H9 (cell line): ENCODE data around the gene THAP5. TPM values are rescaled to one million over a fixed set of nuclear protein-coding genes. Genes with fewer than 3 reads are reported as not detected.

Experiments used
- DNase-seq: peaks from one replicate; pipeline ENCODE4 v3.0.0-alpha.2; 2017
- H2AFZ ChIP-seq: one replicate; pipeline ENCODE4 v1.6.1; 2013; ENCODE audit warnings: mild to moderate bottlenecking, low read length, control low read depth, moderate library complexity
- H2AK5ac ChIP-seq: 2 replicates; pipeline ENCODE4 v1.6.1; 2013; ENCODE audit warnings: low read length, control low read depth, mixed read lengths; ENCODE audit not compliant: insufficient read length
- H2BK120ac ChIP-seq: one replicate; pipeline ENCODE4 v1.6.1; 2013; ENCODE audit warnings: low read depth, mild to moderate bottlenecking, low read length, control low read depth, inconsistent platforms; ENCODE audit not compliant: poor library complexity, severe bottlenecking
- H2BK12ac ChIP-seq: 2 replicates; pipeline ENCODE4 v1.6.1; 2013; ENCODE audit warnings: low read length, control low read depth, mixed read lengths, low read depth; ENCODE audit not compliant: insufficient read length
- H2BK15ac ChIP-seq: 2 replicates; pipeline ENCODE4 v1.6.1; 2013; ENCODE audit warnings: low read depth, low read length, control low read depth
- H2BK20ac ChIP-seq: one replicate; pipeline ENCODE4 v1.6.1; 2013; ENCODE audit warnings: low read depth, mild to moderate bottlenecking, low read length, control low read depth, inconsistent platforms; ENCODE audit not compliant: poor library complexity, severe bottlenecking
- H2BK5ac ChIP-seq: 2 replicates; pipeline ENCODE4 v1.6.1; 2013; ENCODE audit warnings: low read length, control low read depth, mixed read lengths; ENCODE audit not compliant: insufficient read length
- H3K14ac ChIP-seq: 2 replicates; pipeline ENCODE4 v1.6.1; 2013; ENCODE audit warnings: low read length, control low read depth; ENCODE audit not compliant: insufficient read depth
- H3K18ac ChIP-seq: 2 replicates; pipeline ENCODE4 v1.6.1; 2013; ENCODE audit warnings: low read depth, mild to moderate bottlenecking, mixed read lengths, low read length, control low read depth; ENCODE audit not compliant: insufficient read length
- H3K23ac ChIP-seq: 2 replicates; pipeline ENCODE4 v1.6.1; 2013; ENCODE audit warnings: low read length, control low read depth, mixed read lengths, low read depth; ENCODE audit not compliant: insufficient read length
- H3K23me2 ChIP-seq: 2 replicates; pipeline ENCODE4 v1.6.1; 2013; ENCODE audit warnings: low read depth, mild to moderate bottlenecking, mixed read lengths, low read length, control low read depth; ENCODE audit not compliant: insufficient read length, poor library complexity, severe bottlenecking
- H3K27ac ChIP-seq: 2 replicates; pipeline ENCODE4 v1.5.1; 2013; ENCODE audit warnings: low read length, control low read depth, mixed read lengths, low read depth; ENCODE audit not compliant: insufficient read length
- H3K27me3 ChIP-seq: 2 replicates; pipeline ENCODE4 v1.6.1; 2013; ENCODE audit warnings: low read length, control low read depth, inconsistent platforms; ENCODE audit not compliant: insufficient read depth
- H3K4ac ChIP-seq: 2 replicates; pipeline ENCODE4 v1.6.1; 2013; ENCODE audit warnings: low read depth, mild to moderate bottlenecking, control low read depth, inconsistent platforms, low read length, moderate library complexity
- H3K4me1 ChIP-seq: 2 replicates; pipeline ENCODE4 v1.6.1; 2013; ENCODE audit warnings: low read length, control low read depth, inconsistent platforms; ENCODE audit not compliant: insufficient read depth
- H3K4me2 ChIP-seq: 2 replicates; pipeline ENCODE4 v1.6.1; 2013; ENCODE audit warnings: low read length, control low read depth, mixed read lengths; ENCODE audit not compliant: insufficient read length, insufficient read depth
- H3K56ac ChIP-seq: 2 replicates; pipeline ENCODE4 v1.6.1; 2013; ENCODE audit warnings: low read depth, mild to moderate bottlenecking, mixed read lengths, low read length, control low read depth; ENCODE audit not compliant: insufficient read length
- H3K79me1 ChIP-seq: 2 replicates; pipeline ENCODE4 v1.6.1; 2013; ENCODE audit warnings: low read depth, mild to moderate bottlenecking, moderate library complexity, low read length, control low read depth, inconsistent platforms; ENCODE audit not compliant: insufficient read depth, poor library complexity, severe bottlenecking
- H3K79me2 ChIP-seq: 2 replicates; pipeline ENCODE4 v1.6.1; 2013; ENCODE audit warnings: low read length, control low read depth, inconsistent platforms; ENCODE audit not compliant: insufficient read depth
- H3K9ac ChIP-seq: 2 replicates; pipeline ENCODE4 v1.6.1; 2013; ENCODE audit warnings: low read length, control low read depth, mixed read lengths; ENCODE audit not compliant: insufficient read length; ENCODE audit errors: extremely low read depth
- H3K9me3 ChIP-seq: one replicate; pipeline ENCODE4 v1.6.1; 2013; ENCODE audit warnings: low read depth, low read length, inconsistent platforms; ENCODE audit not compliant: control insufficient read depth
- H3T11ph ChIP-seq: one replicate; pipeline ENCODE4 v1.6.1; 2013; ENCODE audit warnings: mild to moderate bottlenecking, low read length, control low read depth, inconsistent platforms
- H4K20me1 ChIP-seq: one replicate; pipeline ENCODE4 v1.6.1; 2013; ENCODE audit not compliant: control insufficient read depth, insufficient read length, insufficient read depth
- H4K5ac ChIP-seq: 2 replicates; pipeline ENCODE4 v1.6.1; 2013; ENCODE audit warnings: low read depth, mild to moderate bottlenecking, mixed read lengths, low read length, control low read depth; ENCODE audit not compliant: insufficient read length
- H4K8ac ChIP-seq: replicated peaks from 2 replicates; pipeline ENCODE4 v1.6.1; 2013; ENCODE audit warnings: low read length, control low read depth, mixed read lengths, low read depth; ENCODE audit not compliant: insufficient read length
- H4K91ac ChIP-seq: 2 replicates; pipeline ENCODE4 v1.6.1; 2013; ENCODE audit warnings: low read depth, mild to moderate bottlenecking, moderate library complexity, mixed read lengths, low read length, control low read depth; ENCODE audit not compliant: insufficient read length
- H3K27ac Mint-ChIP-seq, 3 experiments: 2 replicates in 2 of 3; 3 replicates in 1 of 3; pipeline ENCODE4 v1.8.0; 2020 to 2021; ENCODE audit warnings: mixed read lengths in 3 of 3, mild to moderate bottlenecking in 1 of 3, moderate library complexity in 1 of 3
- H3K27me3 Mint-ChIP-seq: 2 replicates; pipeline ENCODE4 v1.8.0; 2021; ENCODE audit warnings: low read depth, mild to moderate bottlenecking, moderate library complexity, mixed read lengths
- H3K36me3 Mint-ChIP-seq, 3 experiments: 2 replicates in 2 of 3; 3 replicates in 1 of 3; pipeline ENCODE4 v1.8.0; 2020 to 2021; ENCODE audit warnings: low read depth in 3 of 3, mixed read lengths in 3 of 3; ENCODE audit not compliant: insufficient read depth in 1 of 3
- H3K4me1 Mint-ChIP-seq, 2 experiments: 2 replicates each; pipeline ENCODE4 v1.8.0; 2020; ENCODE audit warnings: mixed read lengths in 2 of 2
- H3K4me3 Mint-ChIP-seq, 2 experiments: 2 replicates in 1 of 2; 3 replicates in 1 of 2; pipeline ENCODE4 v1.8.0; 2020 to 2021; ENCODE audit warnings: mild to moderate bottlenecking in 2 of 2, mixed read lengths in 2 of 2, moderate library complexity in 1 of 2
- H3K9me3 Mint-ChIP-seq, 2 experiments: 2 replicates in 1 of 2; 3 replicates in 1 of 2; pipeline ENCODE4 v1.8.0; 2020; ENCODE audit warnings: mild to moderate bottlenecking in 2 of 2, mixed read lengths in 2 of 2, moderate library complexity in 1 of 2
- WGBS: extraction: QIAGEN DNeasy Blood & Tissue Kit; methylation state at CpG from one replicate; pipeline ENCODE4 v1.1.7; 2013; ENCODE audit warnings: missing lambda C conversion rate, low lambda C conversion rate, mixed read lengths; ENCODE audit not compliant: insufficient read length; ENCODE audit errors: extremely low coverage; 5-methylcytosine and 5-hydroxymethylcytosine counted together
- total RNA-seq: library from RNA; stranded (reverse); gene quantifications from 2 replicates; pipeline ENCODE4 v1.2.1, GENCODE V29; 2021
- TF ChIP-seq, protein P1 (sequence below): fragments of 200-600 bp; sonication (generic); conservative IDR thresholded peaks from 3 replicates; pipeline ENCODE4 v1.8.0; 2021; ENCODE audit warnings: antibody characterized with exemption, mild to moderate bottlenecking

Gene THAP5
- total RNA-seq, 1 experiment from 2014 or later, result 20.6 TPM

DNA sequence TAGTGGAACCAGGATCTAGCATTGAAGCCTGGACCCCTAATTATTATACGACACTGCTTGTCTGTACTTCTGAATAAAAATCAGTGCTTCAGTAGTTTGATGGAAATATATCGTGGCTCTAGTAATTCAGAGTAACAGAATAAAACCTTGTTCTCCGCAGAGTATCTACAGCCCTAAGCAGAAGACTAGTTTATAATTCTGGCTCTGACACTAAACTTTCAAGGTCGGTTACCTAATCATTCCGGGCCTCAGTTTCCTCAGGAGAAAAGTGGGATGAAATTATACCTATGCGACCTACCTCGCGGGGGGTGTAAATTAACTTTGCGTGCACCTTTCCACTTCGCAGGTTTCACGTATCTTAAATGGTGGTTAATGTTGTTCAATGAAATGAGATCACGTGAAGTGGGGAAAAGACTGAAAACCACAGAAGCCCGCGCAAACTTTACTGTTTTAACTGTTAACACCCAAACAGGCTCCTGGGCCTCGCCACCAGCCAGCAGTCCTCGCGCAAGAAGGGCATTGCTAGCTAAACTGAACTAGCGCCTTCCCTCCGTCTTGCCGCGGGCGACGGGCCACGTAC, 615 bp downstream of the THAP5 start:
- no peak for DNase-seq
- Histone ChIP-seq H3T11ph (no peak overlapping the region), H3K23me2 (peaks cover 14% of the 10 kb centered on the region), H2AK5ac (no peak overlapping the region), H2BK5ac (peak overlapping the region; percentile 21), H3K18ac (peak overlapping the region; percentile 77), H3K79me1 (peaks cover 3% of the 10 kb centered on the region), H3K4ac (no peak overlapping the region; the same call in 1 of the 2 replicates), H2AFZ (peak overlapping the region; percentile 11), H3K14ac (peak overlapping the region; percentile 91), H3K9ac (peak overlapping the region; percentile 88), H3K4me2 (peak overlapping the region; percentile 69), H2BK20ac (no peak overlapping the region), H3K9me3 (no peaks in the 10 kb centered on the region), H3K27me3 (no peaks in the 10 kb centered on the region), H4K91ac (no peak overlapping the region), H3K79me2 (peaks cover 5% of the 10 kb centered on the region; the same call in 1 of the 2 replicates), H3K27ac (peak overlapping the region; percentile 40), H4K20me1 (no peaks in the 10 kb centered on the region), H3K56ac (no peak overlapping the region), H2BK15ac (no peak overlapping the region), H4K5ac (peak overlapping the region; percentile 29), H4K8ac (no peak overlapping the region), H3K4me1 (no peaks in the 10 kb centered on the region), H3K23ac (no peak overlapping the region), H2BK120ac (no peak overlapping the region), H2BK12ac (no peak overlapping the region)
- peaks cover 25 to 26% of the 10 kb centered on the region in 2 experiments for H3K4me1 Mint-ChIP-seq
- TF ChIP-seq, protein P1, sequence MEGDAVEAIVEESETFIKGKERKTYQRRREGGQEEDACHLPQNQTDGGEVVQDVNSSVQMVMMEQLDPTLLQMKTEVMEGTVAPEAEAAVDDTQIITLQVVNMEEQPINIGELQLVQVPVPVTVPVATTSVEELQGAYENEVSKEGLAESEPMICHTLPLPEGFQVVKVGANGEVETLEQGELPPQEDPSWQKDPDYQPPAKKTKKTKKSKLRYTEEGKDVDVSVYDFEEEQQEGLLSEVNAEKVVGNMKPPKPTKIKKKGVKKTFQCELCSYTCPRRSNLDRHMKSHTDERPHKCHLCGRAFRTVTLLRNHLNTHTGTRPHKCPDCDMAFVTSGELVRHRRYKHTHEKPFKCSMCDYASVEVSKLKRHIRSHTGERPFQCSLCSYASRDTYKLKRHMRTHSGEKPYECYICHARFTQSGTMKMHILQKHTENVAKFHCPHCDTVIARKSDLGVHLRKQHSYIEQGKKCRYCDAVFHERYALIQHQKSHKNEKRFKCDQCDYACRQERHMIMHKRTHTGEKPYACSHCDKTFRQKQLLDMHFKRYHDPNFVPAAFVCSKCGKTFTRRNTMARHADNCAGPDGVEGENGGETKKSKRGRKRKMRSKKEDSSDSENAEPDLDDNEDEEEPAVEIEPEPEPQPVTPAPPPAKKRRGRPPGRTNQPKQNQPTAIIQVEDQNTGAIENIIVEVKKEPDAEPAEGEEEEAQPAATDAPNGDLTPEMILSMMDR, result no peak
- H3K36me3 Mint-ChIP-seq, result peaks cover 17 to 36% (median 35%) of the 10 kb centered on the region in 3 experiments; a peak in 6 of 7 replicates
- H3K4me3 Mint-ChIP-seq, result peak overlapping the region; percentile 94 to 97
- H3K27ac Mint-ChIP-seq, result peak overlapping the region; percentile 97 to 100 (median 98)
- peaks cover 0 to 2% of the 10 kb centered on the region in 2 experiments; a peak in 2 of 5 replicates for H3K9me3 Mint-ChIP-seq
- no CpG with 5 or more reads among the region's 24 CpGs for WGBS
- H3K27me3 Mint-ChIP-seq, result no peaks in the 10 kb centered on the region; the same call in 1 of the 2 replicates
